ENCODE results near the gene JAZF1.

The JAZF1 gene

DNA sequence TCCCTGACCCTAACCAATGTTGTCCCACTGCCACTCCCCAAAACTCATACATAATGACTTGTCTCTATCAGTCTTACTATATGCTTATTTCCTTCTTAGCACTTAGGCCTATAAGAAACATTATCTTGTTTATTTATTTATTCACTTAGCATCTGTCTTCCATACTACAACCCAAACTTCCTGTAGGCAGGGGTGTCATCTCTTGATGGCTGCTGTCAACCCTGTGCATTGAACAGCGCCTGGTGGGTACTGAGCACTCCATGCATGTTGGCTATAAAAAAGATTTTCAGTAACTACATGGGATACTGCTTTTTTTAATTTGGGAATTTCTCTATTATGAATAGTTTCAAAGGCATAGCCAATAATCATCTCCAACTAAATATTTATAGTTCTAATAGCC lies 46.7 kb downstream of the JAZF1 start:
- no peak for DNase-seq

- no peak for DNase-seq
Observed at GRCh38 chr7:28132959-28133870, 47.4 kb downstream of the JAZF1 start.

DNA sequence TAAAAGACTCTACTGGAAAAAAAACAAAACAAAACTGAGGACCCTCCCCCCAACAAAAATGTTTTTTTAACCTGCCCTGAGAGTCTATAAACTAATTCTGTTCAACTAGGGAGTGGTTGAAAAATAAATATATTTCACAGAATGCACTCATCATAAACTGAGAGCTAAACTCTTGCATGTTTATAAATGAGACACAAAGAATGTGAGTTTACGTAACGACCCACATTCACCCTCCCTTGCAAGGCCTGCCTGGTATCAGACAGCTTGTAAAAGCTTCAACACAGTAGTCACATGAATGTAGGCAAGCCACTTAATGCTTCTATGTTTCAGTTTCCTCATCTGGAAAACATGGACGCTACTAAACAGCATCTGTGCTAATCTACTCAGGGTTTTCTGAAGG lies 50.3 kb downstream of the JAZF1 start:
- no peak for DNase-seq

DNA sequence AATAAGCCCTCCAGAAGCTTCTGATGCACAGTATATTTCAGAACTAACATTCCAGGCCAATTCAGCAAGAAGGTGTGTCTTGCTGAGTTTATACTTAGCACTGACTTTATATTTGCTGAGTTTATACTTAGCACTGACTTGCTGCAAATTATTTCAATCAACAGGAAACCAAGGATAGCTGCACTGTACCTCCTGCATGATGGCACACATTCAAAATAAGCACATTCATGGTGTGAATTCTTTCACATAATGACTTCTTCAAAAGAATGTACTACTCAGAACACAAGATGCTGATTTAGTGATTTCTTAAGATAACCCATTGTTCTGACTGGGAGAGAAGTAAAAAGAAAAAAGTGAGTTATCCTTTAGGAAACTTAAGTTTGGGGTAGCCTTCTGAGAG lies 52.0 kb downstream of the JAZF1 start:
- no peak for DNase-seq

DNA sequence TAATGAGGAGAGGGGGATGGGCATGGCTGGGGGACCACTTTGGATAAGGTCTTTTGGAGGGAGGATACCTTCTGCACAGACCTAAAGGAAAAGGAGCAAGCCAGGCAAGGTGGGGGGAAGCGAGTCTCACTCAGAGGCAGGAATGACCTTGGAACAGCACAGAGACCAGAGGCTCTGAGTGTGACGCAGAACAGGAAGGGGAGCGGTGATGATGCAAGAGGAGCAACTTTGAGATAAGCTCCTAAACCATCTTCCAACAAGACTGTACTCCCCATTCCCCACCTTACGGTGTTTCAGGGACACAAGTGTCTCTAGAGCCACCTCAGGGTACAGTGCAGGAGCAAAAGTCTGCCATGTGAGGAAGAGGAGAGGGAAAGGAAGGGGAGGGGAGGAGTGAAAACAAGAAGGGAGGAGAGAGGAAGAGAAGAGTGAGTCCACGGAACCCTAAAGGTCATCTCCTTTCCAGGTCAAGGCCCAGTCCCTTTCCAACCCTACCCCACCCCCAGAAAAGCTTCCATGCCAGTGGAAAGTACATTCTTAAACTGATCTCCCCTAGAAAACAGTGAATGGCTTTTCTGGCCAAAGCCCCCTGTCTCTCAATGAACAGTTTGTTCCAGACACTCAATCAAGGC lies 54.1 kb downstream of the JAZF1 start:
- no peak for DNase-seq

- no peak for DNase-seq
Observed at GRCh38 chr7:28125431-28126409, 54.9 kb downstream of the JAZF1 start.

DNA sequence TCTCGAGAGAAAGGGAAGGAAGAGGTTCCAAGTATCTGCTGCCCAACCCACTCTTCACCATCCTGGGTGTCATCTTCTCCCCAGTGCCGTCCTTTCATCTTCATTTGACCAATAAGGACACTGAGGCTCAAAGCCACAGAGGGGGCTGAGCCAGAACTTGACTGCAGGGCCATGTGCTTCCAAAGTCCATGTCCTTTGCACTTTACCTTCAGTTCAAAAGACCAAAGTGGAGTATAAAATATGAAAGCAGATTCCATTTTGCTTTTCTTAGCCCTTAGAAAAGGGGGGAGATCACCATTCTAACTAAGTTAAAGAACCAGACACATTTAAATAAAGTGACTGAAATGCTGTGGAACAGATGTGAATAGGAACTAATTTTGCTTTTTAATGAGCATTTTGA lies 56.2 kb downstream of the JAZF1 start:
- no peak for DNase-seq

- DNase-seq = no peak
Observed at GRCh38 chr7:28123752-28124151, 56.8 kb downstream of the JAZF1 start.

GRCh38 chr7:28121496-28121895 lies 59.1 kb downstream of the JAZF1 start:
- no peak for DNase-seq

DNA sequence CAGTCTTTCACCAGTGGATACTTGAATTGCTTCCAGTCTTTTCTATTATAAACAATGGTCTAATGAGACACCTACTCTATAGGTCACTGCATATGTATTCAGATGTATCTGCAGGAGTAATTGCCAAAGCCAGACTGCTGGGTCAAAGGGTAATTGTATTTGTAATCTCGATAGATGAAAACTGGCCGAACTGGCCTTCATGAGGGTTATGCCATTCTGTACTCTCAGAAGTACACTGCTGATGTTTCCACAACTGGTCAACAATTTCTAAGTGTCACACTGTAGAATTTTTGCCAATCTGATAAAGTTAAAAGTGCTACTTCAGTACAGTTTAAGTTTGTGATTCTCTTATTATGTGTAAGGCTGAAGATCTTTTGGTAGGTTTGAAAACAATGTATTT lies 64.6 kb downstream of the JAZF1 start:
- DNase-seq = no peak

DNA sequence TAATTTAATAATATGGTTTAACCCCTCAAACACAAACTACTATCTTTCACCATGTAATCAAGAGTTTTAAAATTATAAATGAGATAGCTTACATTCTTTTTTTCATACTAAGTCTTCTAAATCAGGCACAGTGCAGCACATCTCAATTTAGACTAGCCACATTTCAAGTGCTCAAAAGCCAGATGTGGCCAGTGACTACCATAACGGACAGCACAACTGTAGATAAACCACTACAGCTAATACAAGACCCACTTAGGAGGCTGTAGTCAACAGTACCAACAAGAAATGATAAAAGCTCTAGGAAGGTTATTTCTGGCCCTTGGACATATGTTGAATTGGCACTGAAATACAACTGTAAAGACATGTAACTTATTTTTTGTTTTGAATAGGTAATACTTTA lies 65.3 kb downstream of the JAZF1 start:
- DNase-seq = no peak

GRCh38 chr7:28114056-28114455 lies 66.5 kb downstream of the JAZF1 start:
- no peak for DNase-seq

- no peak for DNase-seq
Observed at GRCh38 chr7:28112883-28113540, 67.6 kb downstream of the JAZF1 start.

- no peak for DNase-seq
Observed at GRCh38 chr7:28112467-28112866, 68.1 kb downstream of the JAZF1 start.

- DNase-seq = no peak
Observed at GRCh38 chr7:28112012-28112411, 68.6 kb downstream of the JAZF1 start.

DNA sequence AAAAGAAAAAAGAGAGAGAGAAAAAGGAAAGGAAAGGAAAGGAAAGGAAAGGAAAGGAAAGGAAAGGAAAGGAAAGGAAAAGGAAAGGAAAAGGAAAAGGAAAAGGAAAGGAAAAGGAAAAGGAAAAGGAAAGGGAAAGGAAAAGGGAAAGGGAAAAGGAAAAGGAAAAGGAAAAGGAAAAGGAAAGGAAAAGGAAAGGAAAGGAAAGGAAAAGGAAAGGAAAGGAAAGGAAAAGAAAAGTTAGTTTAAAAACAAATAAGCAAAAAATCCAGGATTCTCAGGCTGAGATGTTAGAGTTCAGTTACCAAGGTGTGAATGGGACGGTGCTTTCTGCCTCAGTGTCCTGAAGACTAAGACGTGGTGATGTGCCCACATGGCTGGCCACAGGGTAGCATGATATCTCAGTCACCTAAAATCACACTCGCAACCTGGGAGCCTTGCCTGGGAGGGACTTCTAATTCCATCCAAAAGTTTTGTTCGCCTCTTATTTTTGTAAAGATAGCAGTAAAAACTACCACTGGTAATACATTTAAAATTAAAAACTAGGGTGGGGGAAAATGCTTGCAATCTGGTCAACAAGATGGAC lies 70.1 kb downstream of the JAZF1 start:
- no peak for DNase-seq

GRCh38 chr7:28108747-28109146 lies 71.8 kb downstream of the JAZF1 start:
- DNase-seq = no peak

DNA sequence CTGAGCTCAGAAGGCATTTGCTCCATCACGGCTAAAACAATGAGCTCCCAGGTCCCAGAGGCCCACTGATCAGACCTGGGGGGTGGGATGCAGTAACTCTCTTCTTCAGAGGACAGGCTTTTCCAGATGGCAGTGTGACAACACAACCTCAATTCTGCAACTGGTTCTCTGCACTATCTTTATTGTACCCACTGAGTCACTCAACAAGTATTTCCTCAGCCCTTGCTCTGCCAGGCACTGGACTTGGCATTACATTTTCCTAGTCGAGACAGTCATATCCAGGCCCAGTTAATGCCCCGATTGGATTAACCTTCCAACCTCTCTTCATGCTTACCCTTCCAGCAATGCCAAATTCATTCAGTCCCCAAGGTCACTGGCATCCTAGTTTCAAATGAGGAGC lies 72.6 kb downstream of the JAZF1 start:
- no peak for DNase-seq

- no peak for DNase-seq
Observed at GRCh38 chr7:28106321-28106829, 74.2 kb downstream of the JAZF1 start.

DNA sequence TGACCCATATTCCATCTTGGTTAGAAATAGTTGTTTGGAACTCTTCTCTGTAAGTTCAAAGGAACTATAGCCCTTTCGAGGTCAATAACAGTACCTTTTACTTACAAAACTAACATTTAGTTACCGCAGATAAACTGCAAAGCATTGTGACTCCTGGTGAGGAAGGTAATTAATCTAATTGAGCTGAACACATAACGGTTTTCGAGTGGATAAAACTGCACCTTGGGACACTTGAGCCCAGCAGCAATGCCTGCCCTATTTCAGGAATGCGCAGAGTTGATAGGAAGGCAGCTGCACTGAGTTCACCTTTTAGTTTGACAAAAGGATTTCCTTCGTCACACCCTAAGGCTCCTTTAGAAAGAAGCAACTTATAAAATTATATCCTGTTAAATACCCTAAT lies 75.4 kb downstream of the JAZF1 start:
- DNase-seq = no peak

GRCh38 chr7:28104811-28105210 lies 75.8 kb downstream of the JAZF1 start:
- DNase-seq = no peak

GRCh38 chr7:28104041-28104541 lies 76.5 kb downstream of the JAZF1 start:
- no peak for DNase-seq
